Astrocyte (in vitro differentiated cells and primary cell): ENCODE measurements around the gene CPA5. TPM values are rescaled to one million over a fixed set of nuclear protein-coding genes. Genes with fewer than 3 reads are reported as not detected.

Source experiments
- DNase-seq: peaks from one replicate; pipeline ENCODE4 v3.0.0-alpha.2; 2010; ENCODE audit warnings: low read depth
- FAIRE-seq: peaks from 2 replicates; lab custom pipeline; 2011; peaks lifted over from hg19 to GRCh38; lab: Jason Lieb, UNC
- H2AFZ ChIP-seq: 2 replicates; pipeline ENCODE4 v1.6.0; 2012; ENCODE audit warnings: low read depth, low read length, inconsistent platforms
- H3K27ac ChIP-seq: 2 replicates; pipeline ENCODE4 v1.5.1; 2011; ENCODE audit warnings: low read depth, low read length, inconsistent platforms
- H3K27me3 ChIP-seq: 2 replicates; pipeline ENCODE4 v1.6.0; 2011; ENCODE audit warnings: low read length, inconsistent platforms; ENCODE audit not compliant: insufficient read depth
- H3K36me3 ChIP-seq: 2 replicates; pipeline ENCODE4 v1.5.1; 2011; ENCODE audit warnings: low read length, inconsistent platforms; ENCODE audit not compliant: insufficient read depth
- H3K4me1 ChIP-seq: 2 replicates; pipeline ENCODE4 v1.5.1; 2011; ENCODE audit warnings: low read length, inconsistent platforms; ENCODE audit not compliant: insufficient read depth
- H3K4me2 ChIP-seq: 2 replicates; pipeline ENCODE4 v1.6.0; 2012; ENCODE audit warnings: low read length, inconsistent platforms
- H3K4me3 ChIP-seq: 2 replicates; pipeline ENCODE4 v1.5.1; 2011; ENCODE audit warnings: low read depth, mild to moderate bottlenecking, low read length, inconsistent platforms; ENCODE audit not compliant: insufficient read depth
- H3K79me2 ChIP-seq: 2 replicates; pipeline ENCODE4 v1.6.0; 2012; ENCODE audit warnings: mild to moderate bottlenecking, low read length, inconsistent platforms; ENCODE audit not compliant: insufficient read depth
- H3K9ac ChIP-seq: 2 replicates; pipeline ENCODE4 v1.6.0; 2012; ENCODE audit warnings: mild to moderate bottlenecking, low read length, inconsistent platforms
- H3K9me3 ChIP-seq: 2 replicates; pipeline ENCODE4 v1.5.1; 2012; ENCODE audit warnings: low read depth, mild to moderate bottlenecking, low read length, inconsistent platforms; ENCODE audit not compliant: insufficient read depth
- H4K20me1 ChIP-seq: 2 replicates; pipeline ENCODE4 v1.6.0; 2012; ENCODE audit warnings: low read length, inconsistent platforms; ENCODE audit not compliant: insufficient read depth
- H3K27ac Mint-ChIP-seq: one replicate; pipeline ENCODE4 v1.8.0; 2021; ENCODE audit warnings: mild to moderate bottlenecking, mixed read lengths; ENCODE audit not compliant: unreplicated experiment
- H3K27me3 Mint-ChIP-seq: one replicate; pipeline ENCODE4 v1.8.0; 2021; ENCODE audit warnings: low read depth, mixed read lengths; ENCODE audit not compliant: unreplicated experiment
- H3K36me3 Mint-ChIP-seq: one replicate; pipeline ENCODE4 v1.8.0; 2021; ENCODE audit warnings: low read depth, mixed read lengths; ENCODE audit not compliant: unreplicated experiment
- H3K4me1 Mint-ChIP-seq: one replicate; pipeline ENCODE4 v1.8.0; 2021; ENCODE audit warnings: low read depth, mixed read lengths; ENCODE audit not compliant: unreplicated experiment
- H3K4me3 Mint-ChIP-seq: one replicate; pipeline ENCODE4 v1.8.0; 2021; ENCODE audit warnings: mild to moderate bottlenecking, moderate library complexity, mixed read lengths; ENCODE audit not compliant: unreplicated experiment
- H3K9me3 Mint-ChIP-seq: one replicate; pipeline ENCODE4 v1.8.0; 2021; ENCODE audit warnings: mild to moderate bottlenecking, mixed read lengths; ENCODE audit not compliant: unreplicated experiment
- CTCF ChIP-seq: IDR thresholded peaks from 2 replicates; pipeline ENCODE4 v1.5.1; 2011; ENCODE audit warnings: low read depth, mild to moderate bottlenecking, inconsistent platforms, low read length, moderate library complexity; ENCODE audit not compliant: insufficient read depth
- EZH2 ChIP-seq: IDR thresholded peaks from 2 replicates; pipeline ENCODE4 v1.6.1; 2012; ENCODE audit warnings: mild to moderate bottlenecking, low read length, inconsistent platforms; ENCODE audit not compliant: insufficient read depth
- total RNA-seq: library from RNA; stranded (reverse); gene quantifications from 2 replicates; pipeline ENCODE4 v1.2.1, GENCODE V29; 2021

The CPA5 gene
- total RNA-seq, 1 donor from 2014 or later = not detected

- Histone ChIP-seq H3K27me3 (no peaks in the 10 kb centered on the region), H3K9ac (no peak overlapping the region), H3K9me3 (no peaks in the 10 kb centered on the region), H2AFZ (no peak overlapping the region), H3K4me1 (no peaks in the 10 kb centered on the region), H4K20me1 (no peaks in the 10 kb centered on the region), H3K27ac (no peak overlapping the region), H3K4me2 (no peak overlapping the region), H3K79me2 (no peaks in the 10 kb centered on the region), H3K4me3 (no peak overlapping the region), H3K36me3 (no peaks in the 10 kb centered on the region)
- H3K9me3 Mint-ChIP-seq = no peaks in the 10 kb centered on the region
- no peaks in the 10 kb centered on the region for H3K4me1 Mint-ChIP-seq
- no peak for TF ChIP-seq EZH2
- TF ChIP-seq CTCF = no peak
- H3K27me3 Mint-ChIP-seq = no peaks in the 10 kb centered on the region
- DNase-seq (no peak), FAIRE-seq (no peak)
- no peak overlapping the region for H3K4me3 Mint-ChIP-seq
- peaks cover 14% of the 10 kb centered on the region for H3K36me3 Mint-ChIP-seq
- H3K27ac Mint-ChIP-seq = no peak overlapping the region
These were observed 57.0 kb downstream of the CPA5 start for GRCh38 chr7:130401578-130401977.

GRCh38 chr7:130405003-130405402, 60.4 kb downstream of the CPA5 start:
- TF ChIP-seq CTCF (no peak), EZH2 (no peak)

GRCh38 chr7:130409067-130409711, 64.6 kb downstream of the CPA5 start:
- Mint-ChIP-seq H3K27ac (peak overlapping the region; percentile 70), H3K4me3 (peak overlapping the region; percentile 27), H3K36me3 (peaks cover 3% of the 10 kb centered on the region), H3K4me1 (peaks cover 19% of the 10 kb centered on the region), H3K9me3 (no peaks in the 10 kb centered on the region), H3K27me3 (no peaks in the 10 kb centered on the region)
- DNase-seq (peak; percentile 40), FAIRE-seq (peak; percentile 88)
- Histone ChIP-seq H3K4me2 (peak overlapping the region; percentile 12), H3K4me1 (no peaks in the 10 kb centered on the region), H3K36me3 (no peaks in the 10 kb centered on the region), H3K79me2 (no peaks in the 10 kb centered on the region), H3K9ac (no peak overlapping the region), H4K20me1 (no peaks in the 10 kb centered on the region), H3K27ac (no peak overlapping the region), H2AFZ (no peak overlapping the region), H3K9me3 (no peaks in the 10 kb centered on the region), H3K27me3 (no peaks in the 10 kb centered on the region), H3K4me3 (no peak overlapping the region)
- no peak for TF ChIP-seq CTCF
- no peak for TF ChIP-seq EZH2

More at GRCh38 chr7:130405003-130405402, 60.4 kb downstream of the CPA5 start:
- Mint-ChIP-seq H3K36me3 (peaks cover 11% of the 10 kb centered on the region), H3K27ac (no peak overlapping the region), H3K27me3 (no peaks in the 10 kb centered on the region), H3K4me3 (no peak overlapping the region), H3K9me3 (no peaks in the 10 kb centered on the region), H3K4me1 (peaks cover 12% of the 10 kb centered on the region)
- Histone ChIP-seq H2AFZ (no peak overlapping the region), H3K27ac (no peak overlapping the region), H4K20me1 (no peaks in the 10 kb centered on the region), H3K27me3 (no peaks in the 10 kb centered on the region), H3K36me3 (no peaks in the 10 kb centered on the region), H3K9ac (no peak overlapping the region), H3K4me3 (no peak overlapping the region), H3K4me1 (no peaks in the 10 kb centered on the region), H3K9me3 (no peaks in the 10 kb centered on the region), H3K79me2 (no peaks in the 10 kb centered on the region), H3K4me2 (no peak overlapping the region)
- DNase-seq (no peak), FAIRE-seq (no peak)
